IMR-90 (cell line): ENCODE data around the gene UNC5B.

Experiments
- CEBPB ChIP-seq: IDR thresholded peaks from 2 replicates; pipeline ENCODE4 v1.6.1; 2012; ENCODE audit warnings: low read depth, low read length, improper control_type of control experiment
- POLR2A ChIP-seq: IDR thresholded peaks from 2 replicates; pipeline ENCODE4 v1.6.1; 2012; ENCODE audit warnings: mild to moderate bottlenecking, low read depth, low read length

- TF ChIP-seq POLR2A (no peak), CEBPB (no peak)
These were observed 5.5 kb upstream of the UNC5B start for GRCh38 chr10:71206911-71207310.
